ENCODE results near the gene MYOM1. TPM values are rescaled to one million over a fixed set of nuclear protein-coding genes. Genes with fewer than 3 reads are reported as not detected.

Gene MYOM1
- total and polyA plus RNA-seq, 2 experiments from 2014 or later: 1.1 to 1.8 TPM

DNA sequence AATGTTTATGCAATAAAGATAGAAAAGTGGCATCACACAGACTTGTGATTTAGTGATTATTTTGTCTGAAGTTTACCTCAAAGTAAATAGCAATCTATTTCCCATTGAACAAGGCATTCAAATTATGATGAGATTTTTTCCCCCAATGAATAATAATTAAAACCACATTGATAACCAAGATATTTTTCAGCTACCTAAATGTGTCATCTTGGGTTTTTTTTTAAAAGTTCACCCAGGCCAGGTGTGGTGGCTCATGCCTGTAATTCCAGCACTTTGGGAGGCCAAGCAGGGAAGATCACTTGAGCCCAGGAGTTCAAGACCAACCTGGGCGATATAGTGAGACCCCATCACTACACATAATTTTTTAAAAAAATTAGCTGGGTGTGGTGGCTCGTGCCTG, 27.0 kb downstream of the MYOM1 start:
- H3K9me2 ChIP-seq (replicated peaks; ENCODE audit: insufficient read depth): no peaks in the 10 kb centered on the region
- no peak for DNase-seq (ENCODE audit: low spot score)
- 96% methylated on average over 2 of the region's 2 CpGs for WGBS (ENCODE audit: low lambda C conversion rate, missing lambda C conversion rate)

GRCh38 chr18:3192286-3192685, 27.5 kb downstream of the MYOM1 start:
- Histone ChIP-seq H3K4me2 (no peak overlapping the region), H3K4me3 (no peak overlapping the region), H3K9me2 (replicated peaks; ENCODE audit: insufficient read depth) (no peaks in the 10 kb centered on the region), H3K79me2 (no peaks in the 10 kb centered on the region), H3K27ac (no peak overlapping the region), H3K36me3 (replicated peaks; ENCODE audit: insufficient read depth, low read depth) (no peaks in the 10 kb centered on the region), H4K20me1 (ENCODE audit: insufficient read depth, poor library complexity, severe bottlenecking) (no peaks in the 10 kb centered on the region), H2AFZ (no peak overlapping the region), H3K9me3 (ENCODE audit: low read depth) (no peaks in the 10 kb centered on the region), H3K27me3 (no peaks in the 10 kb centered on the region), H3K4me1 (ENCODE audit: insufficient read depth) (no peaks in the 10 kb centered on the region)
- TF ChIP-seq CTCF (IDR thresholded peaks at IDR 0.05; ENCODE audit: poor library complexity) (no peak), EZH2phosphoT487 (IDR thresholded peaks at IDR 0.05; ENCODE audit: low read depth, severe bottlenecking, unreplicated experiment) (no peak), EZH2 (IDR thresholded peaks at IDR 0.05; ENCODE audit: borderline replicate concordance) (no peak)
- no peak for DNase-seq (ENCODE audit: low spot score)

More for the DNA sequence above, 27.0 kb downstream of the MYOM1 start:
- Histone ChIP-seq H4K20me1 (ENCODE audit: insufficient read depth, poor library complexity, severe bottlenecking) (no peaks in the 10 kb centered on the region), H3K79me2 (no peaks in the 10 kb centered on the region), H3K36me3 (replicated peaks; ENCODE audit: insufficient read depth, low read depth) (no peaks in the 10 kb centered on the region), H3K27ac (no peak overlapping the region), H3K4me3 (no peak overlapping the region), H3K9me3 (ENCODE audit: low read depth) (no peaks in the 10 kb centered on the region), H3K27me3 (no peaks in the 10 kb centered on the region), H2AFZ (no peak overlapping the region), H3K4me1 (ENCODE audit: insufficient read depth) (no peaks in the 10 kb centered on the region), H3K4me2 (no peak overlapping the region)
- no peak for TF ChIP-seq CTCF (IDR thresholded peaks at IDR 0.05; ENCODE audit: poor library complexity)
- no peak for TF ChIP-seq EZH2phosphoT487 (IDR thresholded peaks at IDR 0.05; ENCODE audit: low read depth, severe bottlenecking, unreplicated experiment)
- no peak for TF ChIP-seq EZH2 (IDR thresholded peaks at IDR 0.05; ENCODE audit: borderline replicate concordance)

- 94% methylated on average over 2 of the region's 2 CpGs for WGBS (ENCODE audit: low lambda C conversion rate, missing lambda C conversion rate)
- DNase-seq (ENCODE audit: low spot score): no peak
- no peaks in the 10 kb centered on the region for H3K79me2 ChIP-seq
- H3K4me1 ChIP-seq (ENCODE audit: insufficient read depth): no peaks in the 10 kb centered on the region
- no peak overlapping the region for H3K4me3 ChIP-seq
- no peaks in the 10 kb centered on the region for H3K27me3 ChIP-seq
- H3K9me2 ChIP-seq (replicated peaks; ENCODE audit: insufficient read depth): no peaks in the 10 kb centered on the region
- H3K27ac ChIP-seq: no peak overlapping the region
- H3K4me2 ChIP-seq: no peak overlapping the region
- no peak overlapping the region for H2AFZ ChIP-seq
- H3K36me3 ChIP-seq (replicated peaks; ENCODE audit: insufficient read depth, low read depth): no peaks in the 10 kb centered on the region
- no peak for TF ChIP-seq CTCF (IDR thresholded peaks at IDR 0.05; ENCODE audit: poor library complexity)
- no peak for TF ChIP-seq EZH2 (IDR thresholded peaks at IDR 0.05; ENCODE audit: borderline replicate concordance)
- no peak for TF ChIP-seq EZH2phosphoT487 (IDR thresholded peaks at IDR 0.05; ENCODE audit: low read depth, severe bottlenecking, unreplicated experiment)
- no peaks in the 10 kb centered on the region for H4K20me1 ChIP-seq (ENCODE audit: insufficient read depth, poor library complexity, severe bottlenecking)
- H3K9me3 ChIP-seq (ENCODE audit: low read depth): no peaks in the 10 kb centered on the region
Observed at GRCh38 chr18:3190610-3191009, 29.2 kb downstream of the MYOM1 start.

DNA sequence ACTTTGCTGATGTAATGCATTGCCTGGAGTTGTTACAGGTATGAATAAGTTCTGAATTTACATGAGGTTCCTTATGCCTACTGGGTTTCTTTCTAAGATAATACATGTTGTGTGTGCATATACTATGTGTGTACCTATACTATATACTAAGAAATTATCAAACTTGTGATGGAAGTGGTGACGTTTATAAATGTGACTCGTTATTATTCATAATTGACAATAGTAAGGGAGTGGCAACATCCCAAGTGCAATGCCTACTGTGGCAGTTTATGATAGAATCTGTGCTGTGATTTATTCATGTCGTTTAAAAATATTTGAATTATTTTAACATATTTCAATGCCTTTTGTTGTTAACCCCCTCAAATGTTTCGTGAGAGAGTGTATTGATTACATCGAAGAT, 29.9 kb downstream of the MYOM1 start:
- H3K4me2 ChIP-seq: no peak overlapping the region
- TF ChIP-seq EZH2 (IDR thresholded peaks at IDR 0.05; ENCODE audit: borderline replicate concordance) (no peak), CTCF (IDR thresholded peaks at IDR 0.05; ENCODE audit: poor library complexity) (no peak), EZH2phosphoT487 (IDR thresholded peaks at IDR 0.05; ENCODE audit: low read depth, severe bottlenecking, unreplicated experiment) (no peak)
- H4K20me1 ChIP-seq (ENCODE audit: insufficient read depth, poor library complexity, severe bottlenecking): no peaks in the 10 kb centered on the region
- no peak overlapping the region for H2AFZ ChIP-seq
- H3K79me2 ChIP-seq: no peaks in the 10 kb centered on the region
- no peak overlapping the region for H3K4me3 ChIP-seq
- H3K9me2 ChIP-seq (replicated peaks; ENCODE audit: insufficient read depth): no peaks in the 10 kb centered on the region
- H3K36me3 ChIP-seq (replicated peaks; ENCODE audit: insufficient read depth, low read depth): no peaks in the 10 kb centered on the region
- H3K27ac ChIP-seq: no peak overlapping the region
- H3K27me3 ChIP-seq: no peaks in the 10 kb centered on the region
- H3K4me1 ChIP-seq (ENCODE audit: insufficient read depth): no peaks in the 10 kb centered on the region
- DNase-seq (ENCODE audit: low spot score): no peak
- H3K9me3 ChIP-seq (ENCODE audit: low read depth): no peaks in the 10 kb centered on the region
- 93% methylated on average over 5 of the region's 5 CpGs for WGBS (ENCODE audit: low lambda C conversion rate, missing lambda C conversion rate)

Measured in hepatocyte (in vitro differentiated cells).